ENCODE measurements around the gene KLHL3.

The KLHL3 gene

GRCh38 chr5:137627293-137627692, 108.6 kb downstream of the KLHL3 start:
- no peak for DNase-seq (ENCODE audit: extremely low spot score)
- ChIA-PET POLR2A (no interaction called here), CTCF (no interaction called here)
- TF ChIP-seq FOXK2 (IDR thresholded peaks at IDR 0.05) (no peak), L3MBTL2 (conservative IDR thresholded peaks at IDR 0.05) (no peak), ELF4 (IDR thresholded peaks at IDR 0.05) (no peak), BHLHE40 (IDR thresholded peaks at IDR 0.05; ENCODE audit: borderline replicate concordance) (no peak), FOXA1 (IDR thresholded peaks at IDR 0.05) (no peak), HDGF (IDR thresholded peaks at IDR 0.05; ENCODE audit: borderline replicate concordance) (no peak), SP1 (IDR thresholded peaks at IDR 0.05) (no peak), CTBP1 (IDR thresholded peaks at IDR 0.05; ENCODE audit: borderline replicate concordance) (no peak), FOXM1 (IDR thresholded peaks at IDR 0.05; ENCODE audit: borderline replicate concordance) (no peak), ARNT (IDR thresholded peaks at IDR 0.05) (no peak), ZNF384 (IDR thresholded peaks at IDR 0.05) (no peak), LEF1 (IDR thresholded peaks at IDR 0.05; ENCODE audit: borderline replicate concordance) (no peak), SUZ12 (IDR thresholded peaks at IDR 0.05) (no peak), TARDBP (IDR thresholded peaks at IDR 0.05) (no peak)
- TF ChIP-seq, protein P1, sequence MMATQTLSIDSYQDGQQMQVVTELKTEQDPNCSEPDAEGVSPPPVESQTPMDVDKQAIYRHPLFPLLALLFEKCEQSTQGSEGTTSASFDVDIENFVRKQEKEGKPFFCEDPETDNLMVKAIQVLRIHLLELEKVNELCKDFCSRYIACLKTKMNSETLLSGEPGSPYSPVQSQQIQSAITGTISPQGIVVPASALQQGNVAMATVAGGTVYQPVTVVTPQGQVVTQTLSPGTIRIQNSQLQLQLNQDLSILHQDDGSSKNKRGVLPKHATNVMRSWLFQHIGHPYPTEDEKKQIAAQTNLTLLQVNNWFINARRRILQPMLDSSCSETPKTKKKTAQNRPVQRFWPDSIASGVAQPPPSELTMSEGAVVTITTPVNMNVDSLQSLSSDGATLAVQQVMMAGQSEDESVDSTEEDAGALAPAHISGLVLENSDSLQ (IDR thresholded peaks at IDR 0.05): no peak

DNA sequence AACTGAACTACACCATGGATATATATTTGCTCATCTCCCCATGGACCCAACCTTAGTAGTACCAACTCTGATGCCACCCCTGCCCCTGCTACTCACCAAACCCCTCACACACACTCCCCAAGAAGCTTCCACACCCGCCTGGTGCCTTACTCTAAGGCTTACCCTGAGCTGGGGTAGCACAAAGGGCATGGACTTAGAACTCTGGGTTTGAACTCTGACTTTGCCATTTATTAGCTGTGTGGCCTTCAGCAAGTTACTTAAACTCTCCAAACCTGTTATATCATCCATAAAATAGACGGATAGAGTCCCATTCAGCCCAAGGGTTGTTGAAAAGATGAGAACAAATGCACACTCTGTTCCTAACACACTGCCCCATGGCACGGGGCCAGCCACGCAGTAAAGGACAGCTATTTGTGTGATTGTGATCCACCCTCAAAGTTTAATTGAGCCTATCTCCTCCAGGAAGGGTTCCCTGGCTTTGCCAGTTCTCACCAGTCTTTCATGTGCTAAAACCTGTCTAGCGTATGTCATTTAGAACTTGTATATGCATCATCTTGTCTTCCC, 111.0 kb downstream of the KLHL3 start:
- POLR2A ChIA-PET: no interaction called here
- TF ChIP-seq HDGF (IDR thresholded peaks at IDR 0.05; ENCODE audit: borderline replicate concordance) (no peak), ELF4 (IDR thresholded peaks at IDR 0.05) (no peak), NFRKB (IDR thresholded peaks at IDR 0.05) (no peak), LEF1 (IDR thresholded peaks at IDR 0.05; ENCODE audit: borderline replicate concordance) (no peak), ZNF384 (IDR thresholded peaks at IDR 0.05) (no peak), SP1 (IDR thresholded peaks at IDR 0.05) (no peak), ARNT (IDR thresholded peaks at IDR 0.05) (no peak), FOXK2 (IDR thresholded peaks at IDR 0.05) (no peak), FOXA1 (IDR thresholded peaks at IDR 0.05) (no peak), L3MBTL2 (conservative IDR thresholded peaks at IDR 0.05) (no peak), SUZ12 (IDR thresholded peaks at IDR 0.05) (no peak), CTBP1 (IDR thresholded peaks at IDR 0.05; ENCODE audit: borderline replicate concordance) (no peak), BHLHE40 (IDR thresholded peaks at IDR 0.05; ENCODE audit: borderline replicate concordance) (no peak), TARDBP (IDR thresholded peaks at IDR 0.05) (no peak)
- DNase-seq (ENCODE audit: extremely low spot score): no peak
- CTCF ChIA-PET: no interaction called here

- TF ChIP-seq ELF4 (IDR thresholded peaks at IDR 0.05) (no peak), FOXK2 (IDR thresholded peaks at IDR 0.05) (no peak), ZNF384 (IDR thresholded peaks at IDR 0.05) (no peak), LEF1 (IDR thresholded peaks at IDR 0.05; ENCODE audit: borderline replicate concordance) (no peak), CTBP1 (IDR thresholded peaks at IDR 0.05; ENCODE audit: borderline replicate concordance) (no peak), HDGF (IDR thresholded peaks at IDR 0.05; ENCODE audit: borderline replicate concordance) (no peak), FOXM1 (IDR thresholded peaks at IDR 0.05; ENCODE audit: borderline replicate concordance) (no peak), ARNT (IDR thresholded peaks at IDR 0.05) (no peak), SUZ12 (IDR thresholded peaks at IDR 0.05) (no peak), L3MBTL2 (conservative IDR thresholded peaks at IDR 0.05) (no peak), BHLHE40 (IDR thresholded peaks at IDR 0.05; ENCODE audit: borderline replicate concordance) (no peak), SP1 (IDR thresholded peaks at IDR 0.05) (no peak), TARDBP (IDR thresholded peaks at IDR 0.05) (no peak), NFRKB (IDR thresholded peaks at IDR 0.05) (no peak), FOXA1 (IDR thresholded peaks at IDR 0.05) (no peak)
- TF ChIP-seq, protein P1 (IDR thresholded peaks at IDR 0.05): no peak
- CTCF ChIA-PET: interaction anchor here (1.6 kb wide), 1 partner anchor 119 kb away, joined by 4 read pairs; no protein-coding TSS in a partner anchor
- POLR2A ChIA-PET: no interaction called here
- no peak for DNase-seq (ENCODE audit: extremely low spot score)
Observed at GRCh38 chr5:137622850-137623249, 113.0 kb downstream of the KLHL3 start.

DNA sequence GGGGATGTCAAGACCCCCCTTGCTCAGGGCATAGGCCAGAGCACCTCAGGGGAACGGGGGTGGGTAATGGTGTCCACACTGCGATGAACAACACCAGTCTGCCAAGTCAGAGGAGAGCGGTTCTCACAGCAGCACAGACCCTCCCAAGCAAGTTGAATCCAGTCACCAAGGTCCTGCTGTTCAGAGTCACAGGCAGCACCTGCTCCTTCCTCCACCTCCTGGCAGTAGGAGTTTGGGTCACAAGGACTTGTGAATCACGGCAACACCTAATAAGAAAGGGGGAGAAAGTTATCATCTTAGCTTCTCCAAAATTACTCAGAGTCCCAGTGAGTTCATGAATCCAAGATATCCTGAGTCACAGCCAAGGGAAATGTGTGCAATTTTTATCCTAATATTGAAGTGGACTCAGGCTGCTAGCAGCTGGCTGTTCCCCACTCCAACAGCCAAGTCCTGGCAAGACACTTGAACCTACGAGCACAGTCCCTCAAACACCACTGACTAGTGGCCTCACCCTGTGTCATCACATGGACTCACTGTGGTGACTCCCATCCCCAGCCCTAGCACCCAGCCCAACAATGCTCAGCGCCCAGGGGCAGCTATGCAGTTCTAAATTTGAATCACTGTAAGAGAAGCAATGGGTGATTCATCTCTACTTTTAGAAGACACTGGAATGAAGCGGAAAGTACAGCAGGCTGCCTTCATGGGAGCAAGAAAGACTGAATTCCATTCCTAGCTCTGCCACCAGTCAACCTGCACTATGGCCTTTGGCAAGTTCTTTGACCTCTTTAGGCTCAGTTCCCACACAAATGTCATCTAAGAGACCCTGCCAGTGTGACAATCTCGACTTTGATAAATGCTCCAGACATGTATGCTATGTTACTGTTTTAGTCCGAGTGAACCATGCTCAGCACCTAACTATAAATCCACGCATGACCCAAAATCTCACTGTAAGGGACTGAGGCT, 113.7 kb downstream of the KLHL3 start:
- CTCF ChIA-PET: interaction anchor here (1.6 kb wide), 1 partner anchor 120 kb away, joined by 4 read pairs; no protein-coding TSS in a partner anchor
- no peak for DNase-seq (ENCODE audit: extremely low spot score)
- POLR2A ChIA-PET: no interaction called here
- TF ChIP-seq LEF1 (IDR thresholded peaks at IDR 0.05; ENCODE audit: borderline replicate concordance): no peak
- no peak for TF ChIP-seq ZNF384 (IDR thresholded peaks at IDR 0.05)
- TF ChIP-seq BHLHE40 (IDR thresholded peaks at IDR 0.05; ENCODE audit: borderline replicate concordance): no peak
- TF ChIP-seq FOXK2 (IDR thresholded peaks at IDR 0.05): no peak
- no peak for TF ChIP-seq ELF4 (IDR thresholded peaks at IDR 0.05)

GRCh38 chr5:137621306-137621705, 114.6 kb downstream of the KLHL3 start:
- no peak for DNase-seq (ENCODE audit: extremely low spot score)
- CTCF ChIA-PET: no interaction called here
- TF ChIP-seq SP1 (IDR thresholded peaks at IDR 0.05): no peak
- no peak for TF ChIP-seq CTBP1 (IDR thresholded peaks at IDR 0.05; ENCODE audit: borderline replicate concordance)
- no peak for TF ChIP-seq LEF1 (IDR thresholded peaks at IDR 0.05; ENCODE audit: borderline replicate concordance)
- no peak for TF ChIP-seq L3MBTL2 (conservative IDR thresholded peaks at IDR 0.05)
- POLR2A ChIA-PET: no interaction called here

- ChIA-PET CTCF (interaction anchor here (0.8 to 1.2 kb wide), 3 partner anchors 10 to 123 kb away, joined by 3 to 9 read pairs (median 4); no protein-coding TSS in a partner anchor), POLR2A (no interaction called here)
- DNase-seq (ENCODE audit: extremely low spot score): no peak
- TF ChIP-seq SUZ12 (IDR thresholded peaks at IDR 0.05) (no peak), NFRKB (IDR thresholded peaks at IDR 0.05) (no peak)
Observed at GRCh38 chr5:137619191-137619870, 116.6 kb downstream of the KLHL3 start.
